H1 (cell line): ENCODE results near the gene FAM83C. TPM values are rescaled to one million over a fixed set of nuclear protein-coding genes. Genes with fewer than 3 reads are reported as not detected.

ENCODE experiments used
- CTCF ChIA-PET: fragments of 300-600 bp; sonication (Branson Sonifier 250); formaldehyde crosslinking; loops from one replicate; lab custom pipeline; 2021; ENCODE audit not compliant: partially characterized antibody; lab: Charles Lee
- POLR2A ChIA-PET: fragments of 300-600 bp; sonication (Branson Sonifier 250); formaldehyde crosslinking; loops from one replicate; lab custom pipeline; 2021; ENCODE audit warnings: inconsistent platforms; ENCODE audit not compliant: partially characterized antibody; lab: Charles Lee
- DNase-seq, 2 experiments: peaks; one replicate each; pipeline versions ENCODE4 v3.0.0 to v3.0.0-alpha.2; 2010 to 2022; ENCODE audit warnings: low spot score in 2 of 2, low read depth in 1 of 2, mixed read lengths in 1 of 2
- FAIRE-seq: peaks from 2 replicates; lab custom pipeline; 2011; peaks lifted over from hg19 to GRCh38; lab: Jason Lieb, UNC
- H2AFZ ChIP-seq: 2 replicates; pipeline ENCODE4 v1.8.1; 2012; ENCODE audit warnings: low read length, inconsistent platforms
- H2AK5ac ChIP-seq: 2 replicates; pipeline ENCODE4 v1.6.1; 2013; ENCODE audit warnings: low read depth, low read length
- H2BK120ac ChIP-seq: replicated peaks from 2 replicates; pipeline ENCODE3; 2013; ENCODE audit warnings: low read depth, low read length, inconsistent platforms
- H2BK12ac ChIP-seq: 2 replicates; pipeline ENCODE4 v1.6.1; 2013; ENCODE audit warnings: low read depth, low read length
- H2BK15ac ChIP-seq: 2 replicates; pipeline ENCODE4 v1.6.1; 2013; ENCODE audit warnings: low read length
- H2BK20ac ChIP-seq: 2 replicates; pipeline ENCODE4 v1.6.1; 2013; ENCODE audit warnings: low read length
- H2BK5ac ChIP-seq: 2 replicates; pipeline ENCODE4 v1.6.1; 2013; ENCODE audit warnings: low read depth, low read length
- H3K14ac ChIP-seq: 2 replicates; pipeline ENCODE4 v1.6.1; 2013; ENCODE audit warnings: inconsistent platforms; ENCODE audit not compliant: insufficient read length
- H3K18ac ChIP-seq: 2 replicates; pipeline ENCODE4 v1.6.1; 2013; ENCODE audit warnings: low read length; ENCODE audit errors: extremely low read depth
- H3K23ac ChIP-seq: 2 replicates; pipeline ENCODE4 v1.6.1; 2013; ENCODE audit warnings: inconsistent platforms; ENCODE audit not compliant: insufficient read length
- H3K23me2 ChIP-seq: 2 replicates; pipeline ENCODE4 v1.6.1; 2013; ENCODE audit warnings: low read depth, low read length
- H3K27ac ChIP-seq: 2 replicates; pipeline ENCODE4 v1.6.1; 2011; ENCODE audit warnings: low read depth, low read length, inconsistent platforms
- H3K27me3 ChIP-seq, 4 experiments: replicated peaks in 1 of 4; 1 replicate in 1 of 4; 2 replicates in 3 of 4; pipeline versions ENCODE4 v1.6.1 to v1.8.1; 2011 to 2013; ENCODE audit warnings: low read length in 3 of 4, mild to moderate bottlenecking in 3 of 4, inconsistent platforms in 2 of 4, mixed read lengths in 2 of 4, moderate library complexity in 1 of 4; ENCODE audit not compliant: control insufficient read depth in 3 of 4, insufficient read depth in 3 of 4; ENCODE audit errors: extremely low read depth in 1 of 4
- H3K36me3 ChIP-seq, 4 experiments: 2 replicates each; pipeline versions ENCODE4 v1.6.1 to v1.8.1; 2011 to 2013; ENCODE audit warnings: mild to moderate bottlenecking in 4 of 4, low read length in 3 of 4, moderate library complexity in 2 of 4, control low read depth in 1 of 4, inconsistent platforms in 1 of 4; ENCODE audit not compliant: insufficient read depth in 4 of 4, control insufficient read depth in 2 of 4
- H3K4ac ChIP-seq: replicated peaks from 2 replicates; pipeline ENCODE3; 2013; ENCODE audit warnings: low read length, low read depth, mixed read lengths, inconsistent platforms; ENCODE audit not compliant: insufficient read length
- H3K4me1 ChIP-seq, 4 experiments: replicated peaks in 1 of 4; 1 replicate in 1 of 4; 2 replicates in 3 of 4; pipeline versions ENCODE4 v1.6.1 to v1.8.1; 2011 to 2013; ENCODE audit warnings: low read length in 3 of 4, inconsistent platforms in 2 of 4, mixed read lengths in 1 of 4; ENCODE audit not compliant: insufficient read depth in 4 of 4, control insufficient read depth in 3 of 4
- H3K4me2 ChIP-seq, 2 experiments: 2 replicates each; pipeline versions ENCODE4 v1.6.1 to v1.8.1; 2011 to 2013; ENCODE audit warnings: low read depth in 2 of 2, low read length in 2 of 2, control low read depth in 1 of 2, inconsistent platforms in 1 of 2, mild to moderate bottlenecking in 1 of 2; ENCODE audit not compliant: insufficient read depth in 1 of 2
- H3K4me3 ChIP-seq, 4 experiments: fragments of 200-600, 300-600 bp in 1 of 4; sonication (generic), shearing (Covaris generic), sonication (Bioruptor Twin) in 1 of 4; 2 replicates each; pipeline versions ENCODE4 v1.5.1 to v1.8.1; 2011 to 2016; ENCODE audit warnings: low read length in 4 of 4, low read depth in 3 of 4, control low read depth in 2 of 4, inconsistent platforms in 2 of 4, mild to moderate bottlenecking in 2 of 4, mixed read lengths in 1 of 4, moderate library complexity in 1 of 4; ENCODE audit not compliant: insufficient read depth in 2 of 4; ENCODE audit errors: extremely low read depth in 1 of 4
- H3K56ac ChIP-seq: replicated peaks from 2 replicates; pipeline ENCODE3; 2013; ENCODE audit warnings: low read depth, mild to moderate bottlenecking, mixed read lengths, low read length, inconsistent platforms; ENCODE audit not compliant: insufficient read length
- H3K79me1 ChIP-seq: 2 replicates; pipeline ENCODE4 v1.6.1; 2013; ENCODE audit warnings: low read depth, low read length, control low read depth
- H3K79me2 ChIP-seq, 2 experiments: 2 replicates each; pipeline versions ENCODE4 v1.6.1 to v1.8.1; 2012 to 2013; ENCODE audit warnings: low read length in 2 of 2, mild to moderate bottlenecking in 2 of 2, inconsistent platforms in 1 of 2; ENCODE audit not compliant: insufficient read depth in 2 of 2, control insufficient read depth in 1 of 2
- H3K9ac ChIP-seq, 4 experiments: replicated peaks in 1 of 4; 1 replicate in 1 of 4; 2 replicates in 3 of 4; pipeline versions ENCODE4 v1.6.1 to v1.8.1; 2011 to 2013; ENCODE audit warnings: low read depth in 3 of 4, low read length in 3 of 4, control low read depth in 2 of 4, mild to moderate bottlenecking in 2 of 4, moderate library complexity in 2 of 4, inconsistent platforms in 1 of 4; ENCODE audit errors: extremely low read depth in 1 of 4
- H3K9me3 ChIP-seq, 2 experiments: 2 replicates each; pipeline versions ENCODE4 v1.6.1 to v1.8.1; 2012 to 2013; ENCODE audit warnings: mild to moderate bottlenecking in 2 of 2, moderate library complexity in 2 of 2, control low read depth in 1 of 2, inconsistent platforms in 1 of 2, low read depth in 1 of 2, low read length in 1 of 2, mixed read lengths in 1 of 2; ENCODE audit not compliant: insufficient read depth in 2 of 2
- H4K20me1 ChIP-seq, 2 experiments: replicated peaks in 1 of 2; 2 replicates each; pipeline versions ENCODE3 to v1.8.1; 2011 to 2013; ENCODE audit warnings: inconsistent platforms in 2 of 2, low read length in 2 of 2, mild to moderate bottlenecking in 1 of 2; ENCODE audit not compliant: insufficient read depth in 2 of 2, control insufficient read depth in 1 of 2
- H4K5ac ChIP-seq: 2 replicates; pipeline ENCODE4 v1.6.1; 2013; ENCODE audit warnings: low read length, low read depth, mixed read lengths, inconsistent platforms; ENCODE audit not compliant: insufficient read length
- H4K8ac ChIP-seq: 2 replicates; pipeline ENCODE4 v1.8.0; 2013; ENCODE audit warnings: mild to moderate bottlenecking, moderate library complexity, low read length, inconsistent platforms; ENCODE audit not compliant: insufficient read depth; ENCODE audit errors: extremely low read depth
- H4K91ac ChIP-seq: replicated peaks from 2 replicates; pipeline ENCODE3; 2013; ENCODE audit warnings: low read length, mixed read lengths, inconsistent platforms; ENCODE audit not compliant: insufficient read length
- JUN ChIP-seq: IDR thresholded peaks from 2 replicates; pipeline ENCODE4 v1.6.1; 2011; ENCODE audit warnings: low read depth, mild to moderate bottlenecking, improper control_type of control experiment, low read length
- MAFK ChIP-seq: IDR thresholded peaks from 2 replicates; pipeline ENCODE4 v1.6.1; 2012; ENCODE audit warnings: low read depth, mild to moderate bottlenecking, improper control_type of control experiment, low read length
- SP1 ChIP-seq: IDR thresholded peaks from 2 replicates; pipeline ENCODE4 v1.6.1; 2011; ENCODE audit warnings: low read depth, low read length
- WGBS, 2 experiments: shearing (Covaris generic) in 1 of 2; methylation state at CpG; one replicate each; pipeline versions ENCODE4 v1.1.6 to v1.1.7; 2013 to 2015; ENCODE audit warnings: low lambda C conversion rate in 2 of 2, mixed read lengths in 2 of 2, inconsistent platforms in 1 of 2, low coverage in 1 of 2, missing lambda C conversion rate in 1 of 2; ENCODE audit not compliant: insufficient replicate concordance in 2 of 2, insufficient coverage in 1 of 2, insufficient read length in 1 of 2; ENCODE audit errors: extremely low coverage in 1 of 2, missing lambda C conversion rate in 1 of 2; 5-methylcytosine and 5-hydroxymethylcytosine counted together
- polyA plus RNA-seq, 7 experiments: library from polyadenylated mRNA; depleted of rRNA in 3 of 7; stranded (reverse) in 5 of 7; unstranded in 2 of 7; fragments of >200 nt in 5 of 7; fragments of 200-250 nt in 2 of 7; gene quantifications; 1 replicate in 5 of 7; 2 replicates in 1 of 7; 4 replicates in 1 of 7; pipeline versions ENCODE4 v1.2.1 to v1.2.3, GENCODE V29; 2011 to 2013; ENCODE audit warnings: missing spikeins in 2 of 7, mixed read lengths in 2 of 7
- total RNA-seq: library from RNA; stranded (reverse); fragmentation: NEBNext Ultra II Directional; extraction: Animal tissue kit (Norgen Biotek cat#: 25700); gene quantifications from 2 replicates; pipeline ENCODE4 v1.2.1, GENCODE V29; 2021

FAM83C gene
- total and polyA plus RNA-seq, 2 of the 8 experiments (the other 6 are each of a cell fraction or from before 2014, with no cell fraction given) = not detected

DNA sequence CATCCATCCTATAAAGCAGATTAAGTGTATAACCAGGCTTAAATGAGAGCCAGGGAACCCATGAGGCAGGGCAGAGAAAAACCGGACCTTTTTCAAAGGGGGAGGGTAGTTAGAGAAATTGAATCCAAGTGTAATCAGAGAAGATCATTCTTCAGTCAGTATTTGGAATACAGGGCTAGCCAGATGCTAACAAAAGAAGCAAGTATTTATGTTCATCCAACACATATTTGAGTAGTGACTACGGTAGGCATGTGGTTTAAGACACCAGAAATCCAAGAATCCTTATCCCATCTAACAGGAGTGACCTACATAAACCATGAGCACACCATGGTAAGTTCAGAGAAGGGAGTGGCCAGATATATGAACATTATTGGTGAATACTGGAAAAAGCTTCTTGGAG lies 46.8 kb upstream of the FAM83C start:
- CTCF ChIA-PET = interaction anchor here (1.3 kb wide), 1 partner anchor 10 kb away, joined by 6 read pairs; no protein-coding TSS in a partner anchor
- no peak overlapping the region for H3K4me2 ChIP-seq
- H3K27ac ChIP-seq = no peak overlapping the region

More for the DNA sequence above, 46.8 kb upstream of the FAM83C start:
- 90% methylated on average over 2 of the region's 2 CpGs; no CpG with 5 or more reads in 1 of the 2 experiments for WGBS, 2 experiments
- H2BK15ac ChIP-seq = no peak overlapping the region
- no peak overlapping the region for H3K4me3 ChIP-seq
- DNase-seq (no peak), FAIRE-seq (no peak)
- H2BK20ac ChIP-seq = no peak overlapping the region
- no peak overlapping the region for H4K91ac ChIP-seq
- no peak overlapping the region for H3K14ac ChIP-seq
- no peaks in the 10 kb centered on the region for H4K20me1 ChIP-seq
- H2BK5ac ChIP-seq = no peak overlapping the region
- TF ChIP-seq MAFK = no peak
- no peak for TF ChIP-seq SP1
- TF ChIP-seq JUN = no peak
- no peak overlapping the region for H3K9ac ChIP-seq
- no peaks in the 10 kb centered on the region for H3K36me3 ChIP-seq
- no peaks in the 10 kb centered on the region for H3K4me1 ChIP-seq
- no peaks in the 10 kb centered on the region for H3K79me2 ChIP-seq
- H3K27me3 ChIP-seq = no peaks in the 10 kb centered on the region
- H3K9me3 ChIP-seq = no peaks in the 10 kb centered on the region
- no peak overlapping the region for H3K4ac ChIP-seq
- no peak overlapping the region for H3K18ac ChIP-seq
- no peak overlapping the region for H3K23ac ChIP-seq
- H2AK5ac ChIP-seq = no peak overlapping the region
- no peak overlapping the region for H2BK120ac ChIP-seq
- no peaks in the 10 kb centered on the region for H3K23me2 ChIP-seq
- POLR2A ChIA-PET = interaction anchor here (0.7 kb wide), 1 partner anchor 20 kb away, joined by 3 read pairs; no protein-coding TSS in a partner anchor
- H4K8ac ChIP-seq = no peak overlapping the region
- no peak overlapping the region for H3K56ac ChIP-seq
- H4K5ac ChIP-seq = no peak overlapping the region
- no peak overlapping the region for H2BK12ac ChIP-seq
- H2AFZ ChIP-seq = no peak overlapping the region
- H3K79me1 ChIP-seq = no peaks in the 10 kb centered on the region
